ENCODE measurements around the gene RPP30. TPM values are rescaled to one million over a fixed set of nuclear protein-coding genes. Genes with fewer than 3 reads are reported as not detected.

The RPP30 gene
- total RNA-seq, 1 donor: 43.1 TPM

- Histone ChIP-seq H3K79me2 (ENCODE audit: insufficient read depth, low read length) (peaks cover 3% of the 10 kb centered on the region), H4K20me1 (ENCODE audit: insufficient read depth, low read length) (no peaks in the 10 kb centered on the region), H3K9me3 (ENCODE audit: low read depth, low read length) (no peaks in the 10 kb centered on the region), H3K4me2 (ENCODE audit: insufficient read depth, low read length) (peak overlapping the region; percentile 64), H3K4me3 (ENCODE audit: insufficient read depth, low read length) (peak overlapping the region; percentile 21), H2AFZ (ENCODE audit: low read length) (no peak overlapping the region), H3K36me3 (ENCODE audit: insufficient read depth, low read length) (peaks cover 22% of the 10 kb centered on the region), H3K4me1 (ENCODE audit: insufficient read depth, low read length) (peaks cover 30% of the 10 kb centered on the region), H3K27ac (ENCODE audit: low read depth, low read length) (peak overlapping the region; percentile 85), H3K27me3 (ENCODE audit: insufficient read depth, low read length) (no peaks in the 10 kb centered on the region)
- TF ChIP-seq CTCF (IDR thresholded peaks at IDR 0.05; ENCODE audit: extremely low read depth, low read depth, low read length): no peak
- DNase-seq (ENCODE audit: insufficient read length, low spot score, missing footprints): peak; percentile 76
These were observed 12.7 kb downstream of the RPP30 start for GRCh38 chr10:90884431-90884830.

- no peak for TF ChIP-seq CTCF (IDR thresholded peaks at IDR 0.05; ENCODE audit: extremely low read depth, low read depth, low read length)
- H4K20me1 ChIP-seq (ENCODE audit: insufficient read depth, low read length): no peaks in the 10 kb centered on the region
- no peaks in the 10 kb centered on the region for H3K27me3 ChIP-seq (ENCODE audit: insufficient read depth, low read length)
- no peak overlapping the region for H2AFZ ChIP-seq (ENCODE audit: low read length)
- peak overlapping the region; percentile 85 for H3K27ac ChIP-seq (ENCODE audit: low read depth, low read length)
- DNase-seq (ENCODE audit: insufficient read length, low spot score, missing footprints): no peak
- no peak overlapping the region for H3K4me3 ChIP-seq (ENCODE audit: insufficient read depth, low read length)
- no peaks in the 10 kb centered on the region for H3K9me3 ChIP-seq (ENCODE audit: low read depth, low read length)
- peaks cover 3% of the 10 kb centered on the region for H3K79me2 ChIP-seq (ENCODE audit: insufficient read depth, low read length)
- peaks cover 22% of the 10 kb centered on the region for H3K36me3 ChIP-seq (ENCODE audit: insufficient read depth, low read length)
- peak overlapping the region; percentile 64 for H3K4me2 ChIP-seq (ENCODE audit: insufficient read depth, low read length)
- H3K4me1 ChIP-seq (ENCODE audit: insufficient read depth, low read length): peaks cover 30% of the 10 kb centered on the region
These were observed 13.4 kb downstream of the RPP30 start for GRCh38 chr10:90885176-90885575.

- peaks cover 7% of the 10 kb centered on the region for H3K79me2 ChIP-seq (ENCODE audit: insufficient read depth, low read length)
- H2AFZ ChIP-seq (ENCODE audit: low read length): no peak overlapping the region
- no peaks in the 10 kb centered on the region for H4K20me1 ChIP-seq (ENCODE audit: insufficient read depth, low read length)
- no peak for TF ChIP-seq CTCF (IDR thresholded peaks at IDR 0.05; ENCODE audit: extremely low read depth, low read depth, low read length)
- no peak overlapping the region for H3K4me3 ChIP-seq (ENCODE audit: insufficient read depth, low read length)
- no peak overlapping the region for H3K4me2 ChIP-seq (ENCODE audit: insufficient read depth, low read length)
- peaks cover 22% of the 10 kb centered on the region for H3K36me3 ChIP-seq (ENCODE audit: insufficient read depth, low read length)
- H3K4me1 ChIP-seq (ENCODE audit: insufficient read depth, low read length): peaks cover 30% of the 10 kb centered on the region
- H3K9me3 ChIP-seq (ENCODE audit: low read depth, low read length): no peaks in the 10 kb centered on the region
- peak overlapping the region; percentile 5 for H3K27ac ChIP-seq (ENCODE audit: low read depth, low read length)
- H3K27me3 ChIP-seq (ENCODE audit: insufficient read depth, low read length): no peaks in the 10 kb centered on the region
- no peak for DNase-seq (ENCODE audit: insufficient read length, low spot score, missing footprints)
These were observed 15.8 kb downstream of the RPP30 start for GRCh38 chr10:90887555-90887954.

GRCh38 chr10:90888387-90888786, 16.6 kb downstream of the RPP30 start:
- H3K4me1 ChIP-seq (ENCODE audit: insufficient read depth, low read length): peaks cover 30% of the 10 kb centered on the region
- H3K4me2 ChIP-seq (ENCODE audit: insufficient read depth, low read length): no peak overlapping the region
- no peak overlapping the region for H3K4me3 ChIP-seq (ENCODE audit: insufficient read depth, low read length)
- TF ChIP-seq CTCF (IDR thresholded peaks at IDR 0.05; ENCODE audit: extremely low read depth, low read depth, low read length): no peak
- no peak overlapping the region for H2AFZ ChIP-seq (ENCODE audit: low read length)
- peaks cover 7% of the 10 kb centered on the region for H3K79me2 ChIP-seq (ENCODE audit: insufficient read depth, low read length)
- H3K27ac ChIP-seq (ENCODE audit: low read depth, low read length): no peak overlapping the region
- no peaks in the 10 kb centered on the region for H4K20me1 ChIP-seq (ENCODE audit: insufficient read depth, low read length)
- H3K36me3 ChIP-seq (ENCODE audit: insufficient read depth, low read length): peaks cover 23% of the 10 kb centered on the region
- no peaks in the 10 kb centered on the region for H3K9me3 ChIP-seq (ENCODE audit: low read depth, low read length)
- no peak for DNase-seq (ENCODE audit: insufficient read length, low spot score, missing footprints)
- H3K27me3 ChIP-seq (ENCODE audit: insufficient read depth, low read length): no peaks in the 10 kb centered on the region
